ENCODE measurements around the gene ANK3. TPM values are rescaled to one million over a fixed set of nuclear protein-coding genes. Genes with fewer than 3 reads are reported as not detected.

The ANK3 gene
- total and polyA plus RNA-seq, 2 donors: 12.1 to 12.6 TPM

DNA sequence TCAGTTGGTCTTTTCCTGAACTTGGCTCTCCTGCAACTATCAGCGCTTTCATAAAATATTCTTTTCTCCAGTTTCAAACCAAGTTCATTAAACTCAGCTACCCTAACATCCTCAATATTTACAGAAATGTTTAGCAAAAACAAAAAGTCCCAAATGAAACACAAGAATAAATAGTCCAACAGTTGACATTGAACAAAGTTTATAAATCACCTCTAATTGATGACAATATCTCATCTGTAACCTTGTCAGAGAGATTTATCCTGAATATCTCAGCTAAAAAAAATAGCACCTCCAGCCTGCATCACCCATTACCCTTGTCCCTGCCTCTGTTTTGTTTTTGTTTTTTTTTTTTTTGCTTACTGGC is 76.1 kb downstream of the ANK3 start:
- Histone ChIP-seq H3K4me3 (ENCODE audit: low read length in 2 of 2) (no peak overlapping the region), H3K9me3 (ENCODE audit: control insufficient read depth in 2 of 2, insufficient read depth in 1 of 2, low read length in 1 of 2) (no peaks in the 10 kb centered on the region), H3K36me3 (ENCODE audit: control insufficient read depth in 2 of 2, insufficient read depth in 2 of 2, low read length in 1 of 2) (no peaks in the 10 kb centered on the region), H3K27ac (ENCODE audit: low read depth in 1 of 2, low read length in 1 of 2) (peak overlapping the region in 1 of 2 donors; percentile 31), H3K27me3 (ENCODE audit: control insufficient read depth in 2 of 2, insufficient read depth in 1 of 2, low read length in 1 of 2) (no peaks in the 10 kb centered on the region), H3K4me1 (ENCODE audit: control insufficient read depth in 2 of 2, insufficient read depth in 2 of 2, low read length in 2 of 2) (no peaks in the 10 kb centered on the region)
- DNase-seq (ENCODE audit: low read depth in 6 of 9, low spot score in 9 of 9): no peak
- WGBS: 98% methylated on average over 1 of the region's 1 CpG

DNA sequence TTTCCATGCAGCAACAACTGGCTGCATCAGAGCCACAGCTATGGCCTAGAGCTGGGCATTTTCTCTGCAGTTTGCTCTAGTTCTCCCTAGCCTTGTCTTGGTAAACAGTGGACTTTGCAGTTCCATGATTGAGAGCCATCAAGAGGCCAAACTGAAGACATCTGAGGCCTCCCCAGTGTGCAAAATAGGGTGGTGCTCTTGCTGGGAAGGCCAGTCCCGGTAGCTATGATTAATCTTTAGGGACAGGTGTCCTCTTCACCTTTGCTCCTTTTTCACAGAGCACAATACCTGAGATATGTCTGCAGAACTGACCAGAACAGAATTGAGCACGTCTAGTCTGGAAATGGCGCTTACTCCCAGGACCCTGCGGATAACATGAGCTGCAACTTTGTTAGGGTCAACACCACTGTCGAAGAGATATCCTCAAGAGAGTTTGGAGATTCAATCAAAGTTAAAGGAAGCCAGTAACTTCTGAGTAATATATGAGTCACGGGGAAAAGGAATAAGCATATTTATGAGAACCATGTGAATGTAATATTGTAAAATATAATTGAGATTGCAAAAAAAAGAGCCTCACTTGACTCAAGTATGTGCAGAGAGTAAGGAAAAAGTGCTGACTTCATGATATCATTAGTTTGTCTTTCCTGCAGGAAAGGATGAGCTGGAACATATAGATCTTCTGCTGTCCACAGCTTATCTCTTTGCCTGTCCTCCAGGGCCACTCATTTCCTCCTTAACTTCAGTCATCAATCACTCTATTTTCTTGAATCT is 76.7 kb downstream of the ANK3 start:
- Histone ChIP-seq H3K4me3 (ENCODE audit: low read length in 2 of 2) (no peak overlapping the region), H3K27me3 (ENCODE audit: control insufficient read depth in 2 of 2, insufficient read depth in 1 of 2, low read length in 1 of 2) (no peaks in the 10 kb centered on the region), H3K4me1 (ENCODE audit: control insufficient read depth in 2 of 2, insufficient read depth in 2 of 2, low read length in 2 of 2) (no peaks in the 10 kb centered on the region), H3K27ac (ENCODE audit: low read depth in 1 of 2, low read length in 1 of 2) (peak overlapping the region in 1 of 2 donors; percentile 31), H3K9me3 (ENCODE audit: control insufficient read depth in 2 of 2, insufficient read depth in 1 of 2, low read length in 1 of 2) (no peaks in the 10 kb centered on the region), H3K36me3 (ENCODE audit: control insufficient read depth in 2 of 2, insufficient read depth in 2 of 2, low read length in 1 of 2) (no peaks in the 10 kb centered on the region)
- WGBS: 93% methylated on average over 6 of the region's 6 CpGs
- no peak for DNase-seq (ENCODE audit: low read depth in 6 of 9, low spot score in 9 of 9)

DNA sequence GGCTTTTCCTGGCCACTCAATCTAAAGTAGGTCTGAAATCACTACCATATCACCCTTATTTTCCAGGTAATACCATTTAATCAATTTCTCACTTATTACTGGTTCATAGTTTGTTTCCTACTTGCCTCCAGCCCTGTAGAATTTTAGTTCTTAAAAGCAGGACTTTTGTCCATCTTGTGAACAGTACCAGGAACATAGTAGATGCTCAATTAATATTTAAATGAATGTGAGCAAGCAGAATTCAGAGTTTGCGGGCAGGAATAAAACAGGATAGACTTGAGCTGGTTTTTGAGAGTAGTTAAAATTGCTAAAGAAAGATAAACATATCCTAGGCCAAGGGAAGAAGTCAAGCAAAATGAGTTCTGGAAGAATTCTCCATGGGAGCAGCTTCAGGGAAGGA is 77.9 kb downstream of the ANK3 start:
- Histone ChIP-seq H3K9me3 (ENCODE audit: control insufficient read depth in 2 of 2, insufficient read depth in 1 of 2, low read length in 1 of 2) (no peaks in the 10 kb centered on the region), H3K4me1 (ENCODE audit: control insufficient read depth in 2 of 2, insufficient read depth in 2 of 2, low read length in 2 of 2) (no peaks in the 10 kb centered on the region), H3K4me3 (ENCODE audit: low read length in 2 of 2) (no peak overlapping the region), H3K27me3 (ENCODE audit: control insufficient read depth in 2 of 2, insufficient read depth in 1 of 2, low read length in 1 of 2) (no peaks in the 10 kb centered on the region), H3K27ac (ENCODE audit: low read depth in 1 of 2, low read length in 1 of 2) (no peak overlapping the region), H3K36me3 (ENCODE audit: control insufficient read depth in 2 of 2, insufficient read depth in 2 of 2, low read length in 1 of 2) (no peaks in the 10 kb centered on the region)
- 95% methylated on average over 1 of the region's 1 CpG for WGBS
- no peak for DNase-seq (ENCODE audit: low read depth in 6 of 9, low spot score in 9 of 9)

DNA sequence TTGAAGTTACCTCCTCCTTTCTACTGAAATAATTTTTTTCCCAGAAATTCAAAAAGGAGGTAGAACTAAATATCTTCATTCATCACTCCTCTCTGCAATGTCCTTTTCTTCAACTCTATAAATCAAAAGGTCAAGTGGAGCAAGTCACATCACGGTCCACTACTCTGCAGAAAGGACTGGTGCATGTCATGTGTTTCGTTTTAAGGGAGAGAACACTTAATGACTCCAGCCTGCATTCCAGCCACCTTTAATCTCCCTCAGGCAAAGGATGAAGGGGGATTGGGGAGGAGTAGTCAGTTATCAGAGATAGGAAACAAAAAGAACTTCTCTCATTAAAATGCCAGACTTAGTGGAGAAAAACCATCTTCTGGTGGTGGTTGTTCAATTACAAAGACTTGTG is 78.9 kb downstream of the ANK3 start:
- Histone ChIP-seq H3K9me3 (ENCODE audit: control insufficient read depth in 2 of 2, insufficient read depth in 1 of 2, low read length in 1 of 2) (no peaks in the 10 kb centered on the region), H3K27me3 (ENCODE audit: control insufficient read depth in 2 of 2, insufficient read depth in 1 of 2, low read length in 1 of 2) (no peaks in the 10 kb centered on the region), H3K4me3 (ENCODE audit: low read length in 2 of 2) (no peak overlapping the region), H3K36me3 (ENCODE audit: control insufficient read depth in 2 of 2, insufficient read depth in 2 of 2, low read length in 1 of 2) (no peaks in the 10 kb centered on the region), H3K27ac (ENCODE audit: low read depth in 1 of 2, low read length in 1 of 2) (no peak overlapping the region), H3K4me1 (ENCODE audit: control insufficient read depth in 2 of 2, insufficient read depth in 2 of 2, low read length in 2 of 2) (no peaks in the 10 kb centered on the region)
- WGBS: 44% methylated on average over 2 of the region's 2 CpGs
- no peak for DNase-seq (ENCODE audit: low read depth in 6 of 9, low spot score in 9 of 9)

DNA sequence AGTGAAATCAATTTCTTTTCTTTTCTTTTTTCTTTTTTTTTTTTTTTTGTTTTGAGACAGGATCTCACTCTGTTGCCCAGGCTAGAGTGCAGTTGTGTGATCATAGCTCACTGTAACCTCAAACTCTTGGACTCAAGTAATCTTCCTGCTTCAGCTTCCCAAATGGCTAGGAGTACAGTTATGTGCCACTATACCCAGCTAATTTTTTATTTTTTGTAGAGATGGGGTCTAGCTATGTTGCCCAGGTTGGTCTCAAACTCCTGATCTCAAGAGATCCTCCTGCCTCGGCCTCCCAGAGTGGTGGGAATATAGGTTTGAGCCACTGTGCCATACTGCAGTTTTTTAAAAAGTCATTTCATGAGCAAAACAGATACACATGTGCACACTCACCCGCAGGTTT is 79.8 kb downstream of the ANK3 start:
- Histone ChIP-seq H3K27ac (ENCODE audit: low read depth in 1 of 2, low read length in 1 of 2) (no peak overlapping the region), H3K4me1 (ENCODE audit: control insufficient read depth in 2 of 2, insufficient read depth in 2 of 2, low read length in 2 of 2) (no peaks in the 10 kb centered on the region), H3K27me3 (ENCODE audit: control insufficient read depth in 2 of 2, insufficient read depth in 1 of 2, low read length in 1 of 2) (no peaks in the 10 kb centered on the region), H3K9me3 (ENCODE audit: control insufficient read depth in 2 of 2, insufficient read depth in 1 of 2, low read length in 1 of 2) (no peaks in the 10 kb centered on the region), H3K4me3 (ENCODE audit: low read length in 2 of 2) (no peak overlapping the region), H3K36me3 (ENCODE audit: control insufficient read depth in 2 of 2, insufficient read depth in 2 of 2, low read length in 1 of 2) (no peaks in the 10 kb centered on the region)
- no peak for DNase-seq (ENCODE audit: low read depth in 6 of 9, low spot score in 9 of 9)
- WGBS: 93% methylated on average over 2 of the region's 2 CpGs

DNA sequence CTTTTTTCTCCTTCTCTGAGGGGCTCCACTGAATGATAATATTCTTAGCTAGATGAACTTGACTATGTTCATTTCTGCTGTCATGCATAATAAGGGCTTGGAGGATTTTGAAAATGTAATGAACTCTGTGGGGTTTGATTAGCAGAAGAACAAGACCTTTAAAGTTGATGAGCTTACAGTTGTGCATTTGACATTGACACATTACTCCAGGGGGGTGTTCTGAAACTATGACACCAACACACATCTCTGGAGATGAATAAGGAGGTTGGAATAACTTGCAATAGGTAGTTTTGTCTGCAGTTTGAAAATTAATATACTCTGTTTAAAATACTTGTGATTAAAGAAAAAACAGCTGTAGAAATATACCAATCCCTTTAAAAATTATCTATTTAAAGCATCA is 80.3 kb downstream of the ANK3 start:
- Histone ChIP-seq H3K36me3 (ENCODE audit: control insufficient read depth in 2 of 2, insufficient read depth in 2 of 2, low read length in 1 of 2) (no peaks in the 10 kb centered on the region), H3K27me3 (ENCODE audit: control insufficient read depth in 2 of 2, insufficient read depth in 1 of 2, low read length in 1 of 2) (no peaks in the 10 kb centered on the region), H3K9me3 (ENCODE audit: control insufficient read depth in 2 of 2, insufficient read depth in 1 of 2, low read length in 1 of 2) (no peaks in the 10 kb centered on the region), H3K4me3 (ENCODE audit: low read length in 2 of 2) (no peak overlapping the region), H3K4me1 (ENCODE audit: control insufficient read depth in 2 of 2, insufficient read depth in 2 of 2, low read length in 2 of 2) (no peaks in the 10 kb centered on the region), H3K27ac (ENCODE audit: low read depth in 1 of 2, low read length in 1 of 2) (no peak overlapping the region)
- DNase-seq (ENCODE audit: low read depth in 6 of 9, low spot score in 9 of 9): no peak

DNA sequence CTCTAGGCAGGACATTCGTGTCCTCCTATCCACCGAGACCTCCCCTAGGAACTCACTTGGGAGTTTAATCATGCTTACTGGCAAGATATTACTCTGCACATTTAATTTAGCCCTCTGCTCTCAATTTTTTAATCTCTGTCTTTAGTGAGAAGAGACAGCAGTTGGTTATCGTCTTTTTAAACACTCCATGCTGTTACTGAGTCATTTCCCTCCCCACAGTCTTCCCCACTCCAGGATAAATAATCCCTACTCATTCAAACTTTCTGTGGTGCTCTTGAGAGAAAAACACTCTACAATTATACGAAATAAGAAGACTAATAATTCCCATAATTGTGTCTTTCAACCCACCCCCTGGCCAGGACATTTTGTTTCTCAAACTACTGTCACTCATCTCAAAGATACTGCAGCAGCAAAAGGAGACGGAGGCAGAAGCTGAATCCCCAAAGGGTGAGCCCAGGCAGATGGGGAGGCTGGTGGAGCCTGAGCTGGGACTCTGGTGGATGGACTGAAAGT is 84.2 kb downstream of the ANK3 start:
- WGBS: 90% methylated on average over 5 of the region's 5 CpGs
- Histone ChIP-seq H3K9me3 (ENCODE audit: control insufficient read depth in 2 of 2, insufficient read depth in 1 of 2, low read length in 1 of 2) (no peaks in the 10 kb centered on the region), H3K4me1 (ENCODE audit: control insufficient read depth in 2 of 2, insufficient read depth in 2 of 2, low read length in 2 of 2) (no peaks in the 10 kb centered on the region), H3K4me3 (ENCODE audit: low read length in 2 of 2) (no peak overlapping the region), H3K27me3 (ENCODE audit: control insufficient read depth in 2 of 2, insufficient read depth in 1 of 2, low read length in 1 of 2) (no peaks in the 10 kb centered on the region), H3K36me3 (ENCODE audit: control insufficient read depth in 2 of 2, insufficient read depth in 2 of 2, low read length in 1 of 2) (no peaks in the 10 kb centered on the region), H3K27ac (ENCODE audit: low read depth in 1 of 2, low read length in 1 of 2) (no peak overlapping the region)
- no peak for DNase-seq (ENCODE audit: low read depth in 6 of 9, low spot score in 9 of 9)

DNA sequence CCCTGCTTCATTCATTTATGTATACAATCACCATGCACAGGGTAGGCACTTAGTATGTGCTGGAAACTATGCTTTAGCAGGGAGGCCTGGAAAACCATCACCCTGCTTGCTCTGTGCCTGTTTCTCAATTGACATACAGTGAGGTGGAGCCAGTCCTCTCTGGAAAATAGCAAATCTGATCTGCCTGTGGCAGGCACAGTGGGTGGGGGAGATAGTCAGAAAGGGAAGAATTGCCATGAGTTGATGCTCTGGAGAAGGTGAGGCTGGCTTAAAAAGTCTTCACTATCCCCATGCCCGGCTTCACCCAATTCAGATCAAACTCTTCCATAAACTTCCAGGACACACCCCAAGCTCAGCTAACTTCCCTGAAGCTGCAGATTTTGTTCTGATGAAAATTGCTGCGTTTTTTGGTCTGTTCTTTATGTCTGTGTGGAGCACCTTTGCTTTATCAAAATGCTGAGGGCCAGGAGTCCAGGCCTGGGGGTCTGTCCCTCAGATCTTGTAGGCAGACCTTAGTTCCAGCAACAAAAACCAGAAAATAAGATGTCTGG is 84.8 kb downstream of the ANK3 start:
- no peak overlapping the region for H3K4me3 ChIP-seq (ENCODE audit: low read length in 2 of 2)
- H3K27ac ChIP-seq (ENCODE audit: low read depth in 1 of 2, low read length in 1 of 2): no peak overlapping the region
- DNase-seq (ENCODE audit: low read depth in 6 of 9, low spot score in 9 of 9): no peak
- WGBS: 90% methylated on average over 2 of the region's 2 CpGs
- H3K4me1 ChIP-seq (ENCODE audit: control insufficient read depth in 2 of 2, insufficient read depth in 2 of 2, low read length in 2 of 2): no peaks in the 10 kb centered on the region
- H3K9me3 ChIP-seq (ENCODE audit: control insufficient read depth in 2 of 2, insufficient read depth in 1 of 2, low read length in 1 of 2): no peaks in the 10 kb centered on the region
- H3K27me3 ChIP-seq (ENCODE audit: control insufficient read depth in 2 of 2, insufficient read depth in 1 of 2, low read length in 1 of 2): no peaks in the 10 kb centered on the region
- no peaks in the 10 kb centered on the region for H3K36me3 ChIP-seq (ENCODE audit: control insufficient read depth in 2 of 2, insufficient read depth in 2 of 2, low read length in 1 of 2)

DNA sequence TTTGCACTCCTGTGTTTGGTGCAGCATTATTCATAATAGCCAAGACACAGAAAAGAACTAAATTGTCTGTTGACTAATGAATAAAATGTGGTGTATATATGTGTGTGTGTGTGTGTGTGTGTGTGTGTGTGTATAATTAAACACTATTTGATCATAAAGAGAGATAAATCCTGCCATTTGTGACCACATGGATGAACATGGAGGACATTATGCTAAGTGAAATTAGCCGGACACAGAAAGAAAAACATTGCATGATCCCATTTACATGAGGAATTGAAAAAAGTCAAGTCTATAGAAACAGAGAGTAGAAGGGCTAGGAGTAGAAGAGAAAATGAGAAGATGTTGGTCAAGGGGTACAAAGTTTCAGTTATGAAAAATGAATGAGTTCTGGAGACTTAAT is 85.9 kb downstream of the ANK3 start:
- Histone ChIP-seq H3K9me3 (ENCODE audit: control insufficient read depth in 2 of 2, insufficient read depth in 1 of 2, low read length in 1 of 2) (no peaks in the 10 kb centered on the region), H3K4me3 (ENCODE audit: low read length in 2 of 2) (no peak overlapping the region), H3K36me3 (ENCODE audit: control insufficient read depth in 2 of 2, insufficient read depth in 2 of 2, low read length in 1 of 2) (no peaks in the 10 kb centered on the region), H3K27ac (ENCODE audit: low read depth in 1 of 2, low read length in 1 of 2) (no peak overlapping the region), H3K4me1 (ENCODE audit: control insufficient read depth in 2 of 2, insufficient read depth in 2 of 2, low read length in 2 of 2) (no peaks in the 10 kb centered on the region), H3K27me3 (ENCODE audit: control insufficient read depth in 2 of 2, insufficient read depth in 1 of 2, low read length in 1 of 2) (no peaks in the 10 kb centered on the region)
- DNase-seq (ENCODE audit: low read depth in 6 of 9, low spot score in 9 of 9): no peak
- WGBS: 94% methylated on average over 1 of the region's 1 CpG

Data from thymus (tissue), 11 donors.